Cardiac fibroblast (primary cell): ENCODE data around the gene STARD10.

ENCODE experiments used
- DNase-seq, 2 donors: peaks; one replicate each; pipeline versions ENCODE4 v3.0.0 to v3.0.0-alpha.2; 2010; ENCODE audit warnings: low read depth in 2 of 2
- H3K4me3 ChIP-seq, 2 donors: replicated peaks in 1 of 2; 1 replicate in 1 of 2; 2 replicates in 1 of 2; pipeline ENCODE4 v1.5.1; 2011; ENCODE audit warnings: low read depth in 2 of 2, low read length in 2 of 2, mild to moderate bottlenecking in 2 of 2, moderate library complexity in 1 of 2
- TF ChIP-seq, protein P1 (sequence below): IDR thresholded peaks from one replicate; pipeline ENCODE4 v1.5.1; 2011; ENCODE audit warnings: low read depth, mild to moderate bottlenecking, low read length, inconsistent platforms

STARD10 gene, protein sequence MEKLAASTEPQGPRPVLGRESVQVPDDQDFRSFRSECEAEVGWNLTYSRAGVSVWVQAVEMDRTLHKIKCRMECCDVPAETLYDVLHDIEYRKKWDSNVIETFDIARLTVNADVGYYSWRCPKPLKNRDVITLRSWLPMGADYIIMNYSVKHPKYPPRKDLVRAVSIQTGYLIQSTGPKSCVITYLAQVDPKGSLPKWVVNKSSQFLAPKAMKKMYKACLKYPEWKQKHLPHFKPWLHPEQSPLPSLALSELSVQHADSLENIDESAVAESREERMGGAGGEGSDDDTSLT

DNA sequence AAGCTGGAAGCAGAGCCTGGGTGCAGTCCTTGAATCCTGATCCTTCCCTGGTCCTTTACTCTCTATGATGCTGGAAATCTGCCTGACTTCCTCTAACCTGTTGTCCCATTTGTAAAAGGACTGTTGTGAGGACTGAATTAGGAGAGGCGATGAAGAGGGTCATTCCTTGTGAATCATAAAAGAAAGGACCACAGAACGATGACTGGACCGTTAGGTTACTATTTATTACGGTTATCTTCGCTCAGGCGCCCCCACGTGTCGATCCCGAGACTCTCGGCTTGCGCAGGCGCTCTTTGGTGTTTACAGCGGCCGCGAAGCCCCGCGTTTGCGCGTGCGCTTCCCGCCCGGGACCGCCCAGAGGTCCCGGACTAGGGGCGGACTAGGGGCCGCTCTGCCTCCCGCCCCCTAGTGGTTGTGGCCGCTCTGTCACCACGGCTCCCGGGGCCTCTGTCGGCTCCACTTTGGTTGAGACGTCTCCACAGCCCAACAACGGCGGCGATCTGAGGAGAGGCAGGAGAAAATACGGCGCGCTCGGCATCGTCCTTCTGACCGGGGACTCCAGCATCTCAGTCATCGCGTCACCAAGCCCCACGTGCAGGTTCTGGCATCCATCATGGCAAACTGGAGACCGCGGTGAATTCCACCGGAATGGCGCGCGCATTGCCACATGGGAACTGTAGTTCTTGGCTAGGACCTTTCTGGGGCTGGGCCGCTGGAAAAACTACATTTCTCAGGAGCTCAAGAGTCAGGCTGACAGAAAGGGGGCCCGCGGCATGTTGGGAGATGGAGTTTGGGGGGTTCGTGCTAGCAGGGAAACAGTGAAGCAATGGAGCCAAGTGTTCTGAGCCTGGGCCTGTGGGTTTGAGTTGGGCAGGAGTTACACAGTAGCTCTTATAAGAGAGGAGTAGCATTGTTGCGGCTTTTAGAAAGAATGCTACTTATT is at the start of gene STARD10:
STARD10 (minus strand) TSS at position 623 of the 943 bp plus-strand sequence. CDS start 12,866 bp downstream, outside the sequence.
- peak within 1 kb of the TSS; percentile 71 to 74 for H3K4me3 ChIP-seq
- DNase-seq, result peak; percentile 96 to 97
- TF ChIP-seq, protein P1, sequence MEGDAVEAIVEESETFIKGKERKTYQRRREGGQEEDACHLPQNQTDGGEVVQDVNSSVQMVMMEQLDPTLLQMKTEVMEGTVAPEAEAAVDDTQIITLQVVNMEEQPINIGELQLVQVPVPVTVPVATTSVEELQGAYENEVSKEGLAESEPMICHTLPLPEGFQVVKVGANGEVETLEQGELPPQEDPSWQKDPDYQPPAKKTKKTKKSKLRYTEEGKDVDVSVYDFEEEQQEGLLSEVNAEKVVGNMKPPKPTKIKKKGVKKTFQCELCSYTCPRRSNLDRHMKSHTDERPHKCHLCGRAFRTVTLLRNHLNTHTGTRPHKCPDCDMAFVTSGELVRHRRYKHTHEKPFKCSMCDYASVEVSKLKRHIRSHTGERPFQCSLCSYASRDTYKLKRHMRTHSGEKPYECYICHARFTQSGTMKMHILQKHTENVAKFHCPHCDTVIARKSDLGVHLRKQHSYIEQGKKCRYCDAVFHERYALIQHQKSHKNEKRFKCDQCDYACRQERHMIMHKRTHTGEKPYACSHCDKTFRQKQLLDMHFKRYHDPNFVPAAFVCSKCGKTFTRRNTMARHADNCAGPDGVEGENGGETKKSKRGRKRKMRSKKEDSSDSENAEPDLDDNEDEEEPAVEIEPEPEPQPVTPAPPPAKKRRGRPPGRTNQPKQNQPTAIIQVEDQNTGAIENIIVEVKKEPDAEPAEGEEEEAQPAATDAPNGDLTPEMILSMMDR, result peak; percentile 92

DNA sequence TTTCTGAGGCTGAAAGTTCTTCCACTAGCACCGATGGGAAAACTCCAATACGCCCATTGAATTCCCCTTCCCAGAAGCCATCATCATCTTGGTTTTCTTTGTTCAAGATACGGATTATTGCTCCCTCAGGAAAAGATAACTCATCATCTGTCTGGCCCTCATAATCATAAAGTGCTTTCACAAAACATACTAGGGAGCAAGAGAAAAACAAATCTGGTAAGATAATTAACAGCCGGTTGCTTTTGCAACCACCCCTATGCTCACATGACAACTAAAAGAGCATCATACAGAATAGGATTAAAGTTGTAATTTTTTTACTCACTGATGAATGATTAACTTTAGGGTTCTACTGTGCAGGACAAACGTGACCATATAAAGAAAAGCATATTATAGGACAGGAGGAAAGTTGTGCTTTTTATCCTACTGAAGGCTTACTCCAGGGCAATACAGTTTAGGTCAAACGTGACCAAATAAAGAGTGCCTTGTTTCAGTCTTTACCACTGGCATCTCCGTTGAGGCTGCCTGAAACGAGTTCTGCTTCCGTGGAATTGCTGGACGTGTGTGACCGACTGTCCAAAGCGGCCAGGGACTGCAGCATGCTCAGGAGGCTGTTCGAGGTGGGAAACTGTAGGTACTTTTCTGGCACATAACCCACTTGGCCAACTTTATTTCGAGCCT is 48.9 kb upstream of the STARD10 start:
- no peak overlapping the region for H3K4me3 ChIP-seq
- no peak for DNase-seq
- TF ChIP-seq, protein P1, result no peak

DNA sequence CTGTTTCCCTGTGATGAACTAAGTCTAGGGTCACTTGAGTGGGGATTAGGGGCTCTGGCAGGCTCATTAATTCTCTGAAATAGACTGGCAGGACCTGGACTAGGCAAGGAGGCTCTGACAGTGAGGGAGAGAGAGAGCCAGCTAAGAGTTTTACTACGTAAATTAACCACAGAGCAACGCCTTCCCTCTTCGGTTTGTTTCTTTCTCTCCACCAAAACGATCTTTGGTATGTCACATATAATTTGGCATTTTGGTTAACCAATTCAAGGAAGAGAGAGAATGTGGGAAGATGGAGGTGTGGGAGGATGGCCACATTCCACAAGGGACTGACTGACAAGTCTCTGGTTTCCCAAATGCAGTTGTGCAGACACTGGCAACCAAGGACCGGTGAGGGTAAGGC is 48.3 kb upstream of the STARD10 start:
- no peak for DNase-seq
- TF ChIP-seq, protein P1, result no peak
- H3K4me3 ChIP-seq, result no peak overlapping the region

DNA sequence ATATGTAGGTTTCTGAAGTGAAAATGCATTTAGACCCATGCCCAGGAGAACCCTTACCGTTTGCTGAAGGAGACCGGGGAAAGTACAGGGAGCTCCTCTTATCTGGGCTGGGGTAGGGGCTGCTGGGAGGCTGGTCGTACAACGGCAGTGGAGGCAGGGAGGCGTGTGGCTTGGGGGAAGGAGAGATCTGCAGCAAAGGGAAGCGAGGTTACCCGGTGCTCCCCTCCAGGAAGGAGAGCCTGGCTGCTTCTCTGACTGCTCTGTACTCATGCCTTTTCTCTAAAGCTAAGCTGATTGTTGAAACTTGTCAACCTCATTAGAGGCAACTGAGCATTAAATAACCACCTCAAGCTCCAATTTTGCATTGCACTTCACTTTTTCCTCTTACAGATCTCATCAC is 47.5 kb upstream of the STARD10 start:
- no peak overlapping the region for H3K4me3 ChIP-seq
- DNase-seq, result no peak
- TF ChIP-seq, protein P1, result no peak

DNA sequence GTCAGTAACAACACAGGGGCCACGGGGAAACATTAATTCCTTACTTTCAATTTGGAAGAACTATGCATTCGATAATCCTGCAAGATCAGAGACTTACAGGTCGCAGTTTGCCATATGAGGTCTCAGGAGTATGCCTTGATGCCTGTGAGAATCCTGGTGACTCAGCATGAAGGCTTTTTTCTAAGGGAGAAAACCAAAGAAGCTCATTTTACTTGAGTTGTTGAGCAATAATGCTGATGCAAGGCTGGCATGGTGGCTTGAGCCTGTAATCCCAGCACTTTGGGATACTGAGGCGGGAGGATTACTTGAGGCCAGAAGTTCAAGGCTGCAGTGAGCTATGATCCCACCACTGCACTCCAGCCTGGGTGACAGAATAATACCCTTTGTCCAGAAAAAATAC is 46.9 kb upstream of the STARD10 start:
- H3K4me3 ChIP-seq, result no peak overlapping the region
- TF ChIP-seq, protein P1, result no peak
- peak; percentile 85 to 92 for DNase-seq

DNA sequence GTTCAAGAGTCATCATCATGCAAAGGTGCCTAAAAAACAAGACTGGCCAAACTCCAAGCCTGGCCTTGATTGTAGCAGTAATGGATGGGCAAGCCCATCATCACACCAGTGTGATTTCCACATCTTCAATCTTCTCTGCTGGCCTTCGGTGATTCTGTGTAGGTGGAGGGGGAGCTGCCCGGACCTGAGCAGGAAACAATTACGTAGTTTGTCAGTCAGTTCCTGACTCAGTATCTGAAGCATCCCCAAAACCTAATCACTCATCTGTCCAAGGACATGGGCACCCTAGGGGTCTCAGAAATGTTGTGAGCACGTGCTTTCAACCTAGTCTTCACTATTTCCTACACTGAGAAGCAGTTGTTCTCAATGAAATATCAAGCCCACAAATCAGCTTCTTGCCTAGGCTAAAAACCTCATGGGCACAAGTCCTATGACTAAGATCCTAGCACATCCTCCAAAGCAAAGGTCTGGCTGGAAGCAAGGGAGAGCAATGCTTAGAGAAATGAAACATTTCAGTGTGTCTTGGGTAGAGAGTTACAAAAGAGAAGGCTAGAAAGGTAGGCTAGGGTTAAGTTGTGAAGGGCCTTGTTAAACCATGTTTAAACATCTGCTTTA is 45.0 kb upstream of the STARD10 start:
- no peak overlapping the region for H3K4me3 ChIP-seq
- TF ChIP-seq, protein P1, result no peak
- DNase-seq, result peak in 1 of 2 donors; percentile 54
